ENCODE measurements around the gene AGBL4. TPM values are rescaled to one million over a fixed set of nuclear protein-coding genes. Genes with fewer than 3 reads are reported as not detected.

The AGBL4 gene
- total RNA-seq, 1 experiment from 2014 or later: 0.33 TPM

GRCh38 chr1:49200738-49201137 is 823.0 kb downstream of the AGBL4 start:
- Histone ChIP-seq H3K4me2 (ENCODE audit: low read length) (no peak overlapping the region), H3K79me2 (ENCODE audit: low read length) (no peaks in the 10 kb centered on the region), H3K4me3 (ENCODE audit: low read length) (no peak overlapping the region), H3K9ac (ENCODE audit: low read length) (no peak overlapping the region), H3K27ac (ENCODE audit: low read length) (no peak overlapping the region), H3K4me1 (ENCODE audit: insufficient read depth, low read length) (peaks cover 4% of the 10 kb centered on the region; the same call in 1 of the 2 replicates), H4K20me1 (ENCODE audit: low read length) (no peaks in the 10 kb centered on the region), H2AFZ (ENCODE audit: low read length) (no peak overlapping the region), H3K9me3 (ENCODE audit: low read length) (0 out of 2 replicates have a peak, but pooled peaks cover 5% of the 10 kb centered on the region), H3K36me3 (ENCODE audit: low read depth, low read length) (no peaks in the 10 kb centered on the region), H3K9me2 (replicated peaks; ENCODE audit: low read length) (no peaks in the 10 kb centered on the region), H3K27me3 (ENCODE audit: low read length) (no peaks in the 10 kb centered on the region), H3F3A (ENCODE audit: low read length, unreplicated experiment) (no peaks in the 10 kb centered on the region)
- CTCF ChIA-PET: no interaction called here
- TF ChIP-seq EZH2 (IDR thresholded peaks at IDR 0.05; ENCODE audit: low read length, unreplicated experiment) (no peak), CTCF (conservative IDR thresholded peaks at IDR 0.05; ENCODE audit: low read depth, low read length) (no peak)
- POLR2A ChIA-PET (ENCODE audit: unreplicated experiment): no interaction called here
- no TSS peak for BruUV-seq (replicated peaks)
- intact Hi-C loops (cut with micrococcal nuclease): no loop called here
- DNase-seq: no peak
- no peak for ATAC-seq

GRCh38 chr1:49199564-49199963 is 824.2 kb downstream of the AGBL4 start:
- Histone ChIP-seq H3K4me2 (ENCODE audit: low read length) (no peak overlapping the region), H3K36me3 (ENCODE audit: low read depth, low read length) (no peaks in the 10 kb centered on the region; the same call in 1 of the 2 replicates), H3K4me3 (ENCODE audit: low read length) (no peak overlapping the region), H3K4me1 (ENCODE audit: insufficient read depth, low read length) (peaks cover 4% of the 10 kb centered on the region; the same call in 1 of the 2 replicates), H3F3A (ENCODE audit: low read length, unreplicated experiment) (no peaks in the 10 kb centered on the region), H2AFZ (ENCODE audit: low read length) (no peak overlapping the region), H4K20me1 (ENCODE audit: low read length) (no peaks in the 10 kb centered on the region), H3K9ac (ENCODE audit: low read length) (no peak overlapping the region), H3K9me3 (ENCODE audit: low read length) (peaks cover 8% of the 10 kb centered on the region; the same call in 1 of the 2 replicates), H3K79me2 (ENCODE audit: low read length) (no peaks in the 10 kb centered on the region), H3K27ac (ENCODE audit: low read length) (no peak overlapping the region), H3K27me3 (ENCODE audit: low read length) (no peaks in the 10 kb centered on the region), H3K9me2 (replicated peaks; ENCODE audit: low read length) (no peaks in the 10 kb centered on the region)
- POLR2A ChIA-PET (ENCODE audit: unreplicated experiment): no interaction called here
- ATAC-seq: no peak
- DNase-seq: no peak
- BruUV-seq (replicated peaks): no TSS peak
- CTCF ChIA-PET: no interaction called here
- TF ChIP-seq EZH2 (IDR thresholded peaks at IDR 0.05; ENCODE audit: low read length, unreplicated experiment): no peak
- TF ChIP-seq EZH2phosphoT487 (IDR thresholded peaks at IDR 0.05; ENCODE audit: borderline replicate concordance, low read length): no peak
- no peak for TF ChIP-seq CTCF (conservative IDR thresholded peaks at IDR 0.05; ENCODE audit: low read depth, low read length)
- intact Hi-C loops (cut with micrococcal nuclease): no loop called here

- Histone ChIP-seq H3K4me1 (ENCODE audit: insufficient read depth, low read length) (peaks cover 4% of the 10 kb centered on the region; the same call in 1 of the 2 replicates), H3K79me2 (ENCODE audit: low read length) (no peaks in the 10 kb centered on the region), H4K20me1 (ENCODE audit: low read length) (no peaks in the 10 kb centered on the region), H2AFZ (ENCODE audit: low read length) (no peak overlapping the region), H3K9me3 (ENCODE audit: low read length) (peaks cover 9% of the 10 kb centered on the region; the same call in 1 of the 2 replicates), H3K36me3 (ENCODE audit: low read depth, low read length) (no peaks in the 10 kb centered on the region; the same call in 1 of the 2 replicates), H3F3A (ENCODE audit: low read length, unreplicated experiment) (no peaks in the 10 kb centered on the region), H3K4me2 (ENCODE audit: low read length) (no peak overlapping the region), H3K9ac (ENCODE audit: low read length) (no peak overlapping the region), H3K9me2 (replicated peaks; ENCODE audit: low read length) (no peaks in the 10 kb centered on the region), H3K4me3 (ENCODE audit: low read length) (no peak overlapping the region), H3K27me3 (ENCODE audit: low read length) (no peaks in the 10 kb centered on the region), H3K27ac (ENCODE audit: low read length) (no peak overlapping the region)
- TF ChIP-seq CTCF (conservative IDR thresholded peaks at IDR 0.05; ENCODE audit: low read depth, low read length): no peak
- no peak for TF ChIP-seq EZH2phosphoT487 (IDR thresholded peaks at IDR 0.05; ENCODE audit: borderline replicate concordance, low read length)
- TF ChIP-seq EZH2 (IDR thresholded peaks at IDR 0.05; ENCODE audit: low read length, unreplicated experiment): no peak
- ATAC-seq (peak; percentile 48; the same call in 1 of the 2 replicates), DNase-seq (peak; percentile 60)
- CTCF ChIA-PET: no interaction called here
- POLR2A ChIA-PET (ENCODE audit: unreplicated experiment): no interaction called here
- intact Hi-C loops (cut with micrococcal nuclease): no loop called here
- BruUV-seq (replicated peaks): no TSS peak
These were observed 826.7 kb downstream of the AGBL4 start for GRCh38 chr1:49197081-49197480.
